SK-N-SH (cell line): ENCODE measurements around the gene ANGPTL7. TPM values are rescaled to one million over a fixed set of nuclear protein-coding genes. Genes with fewer than 3 reads are reported as not detected.

Experiments
- CTCF ChIA-PET: fragments of 300-600, 350-600 bp; formaldehyde crosslinking; extraction: SDS; loops from one replicate; lab custom pipeline; 2021; lab: Yijun Ruan, JAX
- POLR2A ChIA-PET: fragments of 350-600 bp; sonication (Branson Sonifier 250); formaldehyde crosslinking; extraction: SDS; loops from one replicate; lab custom pipeline; 2020; ENCODE audit warnings: antibody characterized with exemption, inconsistent platforms; lab: Yijun Ruan, JAX
- DNase-seq: peaks from one replicate; pipeline ENCODE4 v3.0.0; 2012
- H2AFZ ChIP-seq: fragments of 200-600 bp; sonication (generic); 2 replicates; pipeline ENCODE4 v1.8.1; 2016; ENCODE audit warnings: antibody characterized with exemption, mild to moderate bottlenecking, low read depth
- H3F3A ChIP-seq: fragments of 200-600 bp; sonication (generic); replicated peaks from 2 replicates; pipeline ENCODE3; 2016; ENCODE audit warnings: antibody characterized with exemption, mild to moderate bottlenecking; ENCODE audit not compliant: insufficient read depth
- H3K27ac ChIP-seq, 2 experiments: fragments of 200-500 bp in 1 of 2; fragments of 200-600 bp in 1 of 2; sonication (Bioruptor generic) in 1 of 2; sonication (generic), shearing (Covaris generic) in 1 of 2; 2 replicates each; pipeline versions ENCODE4 v1.5.1 to v1.6.1; 2014 to 2016; ENCODE audit warnings: low read depth in 2 of 2, inconsistent platforms in 1 of 2, low read length in 1 of 2, mild to moderate bottlenecking in 1 of 2, mixed read lengths in 1 of 2
- H3K27me3 ChIP-seq: fragments of 200-600 bp; sonication (generic), shearing (Covaris generic); 2 replicates; pipeline ENCODE4 v1.6.1; 2016; ENCODE audit warnings: mixed run types; ENCODE audit not compliant: insufficient read depth
- H3K36me3 ChIP-seq, 2 experiments: fragments of 200-500 bp in 1 of 2; fragments of 200-600 bp in 1 of 2; sonication (Bioruptor generic) in 1 of 2; sonication (generic) in 1 of 2; replicated peaks in 1 of 2; 2 replicates each; pipeline versions ENCODE3 to v1.5.1; 2014 to 2016; ENCODE audit warnings: low read length in 1 of 2, mild to moderate bottlenecking in 1 of 2; ENCODE audit not compliant: insufficient read depth in 2 of 2, control insufficient read depth in 1 of 2
- H3K4me1 ChIP-seq, 2 experiments: fragments of 200-500 bp in 1 of 2; fragments of 200-600 bp in 1 of 2; sonication (Bioruptor generic) in 1 of 2; sonication (generic), shearing (Covaris generic) in 1 of 2; 2 replicates each; pipeline versions ENCODE4 v1.5.1 to v1.6.1; 2014 to 2016; ENCODE audit warnings: low read depth in 1 of 2, low read length in 1 of 2, mixed run types in 1 of 2; ENCODE audit not compliant: insufficient read depth in 2 of 2, control insufficient read depth in 1 of 2
- H3K4me2 ChIP-seq: fragments of 200-600 bp; sonication (generic), shearing (Covaris generic); 2 replicates; pipeline ENCODE4 v1.6.1; 2017; ENCODE audit warnings: mixed run types
- H3K4me3 ChIP-seq, 2 experiments: fragments of 200-500 bp in 1 of 2; fragments of 200-600 bp in 1 of 2; sonication (Bioruptor generic) in 1 of 2; sonication (generic), shearing (Covaris generic) in 1 of 2; 2 replicates each; pipeline versions ENCODE4 v1.5.1 to v1.8.1; 2014 to 2016; ENCODE audit warnings: low read depth in 2 of 2, inconsistent platforms in 1 of 2, low read length in 1 of 2, mild to moderate bottlenecking in 1 of 2, mixed read lengths in 1 of 2, moderate library complexity in 1 of 2
- H3K79me2 ChIP-seq: fragments of 200-600 bp; sonication (generic); 2 replicates; pipeline ENCODE4 v1.8.1; 2017; ENCODE audit warnings: mild to moderate bottlenecking; ENCODE audit not compliant: insufficient read depth
- H3K9ac ChIP-seq: fragments of 200-600 bp; sonication (generic); 2 replicates; pipeline ENCODE4 v1.6.1; 2017; ENCODE audit warnings: mixed run types
- H3K9me2 ChIP-seq: fragments of 200-600 bp; sonication (generic); 2 replicates; pipeline ENCODE4 v1.6.1; 2017; ENCODE audit warnings: mixed run types
- H3K9me3 ChIP-seq: fragments of 200-600 bp; sonication (generic); 2 replicates; pipeline ENCODE4 v1.6.1; 2017; ENCODE audit warnings: mixed run types, mild to moderate bottlenecking, moderate library complexity
- H4K20me1 ChIP-seq: fragments of 200-600 bp; sonication (generic); 2 replicates; pipeline ENCODE4 v1.6.1; 2017; ENCODE audit warnings: mild to moderate bottlenecking, mixed run types; ENCODE audit not compliant: insufficient read depth
- CHD2 ChIP-seq: fragments of 150-350 bp; IDR thresholded peaks from 2 replicates; pipeline ENCODE4 v1.6.1; 2018; ENCODE audit warnings: low read length; ENCODE audit not compliant: partially characterized antibody
- ELF1 ChIP-seq: IDR thresholded peaks from 2 replicates; pipeline ENCODE4 v1.4.0; 2012
- FOSL2 ChIP-seq: IDR thresholded peaks from 2 replicates; pipeline ENCODE4 v1.4.0; 2012; ENCODE audit warnings: low read depth, mild to moderate bottlenecking, moderate library complexity, borderline replicate concordance
- GABPA ChIP-seq: IDR thresholded peaks from 2 replicates; pipeline ENCODE4 v1.4.0; 2012; ENCODE audit warnings: low read depth, mild to moderate bottlenecking
- GATA2 ChIP-seq: sonication (generic); formaldehyde crosslinking; IDR thresholded peaks from 2 replicates; pipeline ENCODE4 v1.5.0; 2020; ENCODE audit warnings: mild to moderate bottlenecking, missing genetic modification reagents
- JUND ChIP-seq: IDR thresholded peaks from 2 replicates; pipeline ENCODE4 v1.4.0; 2012
- MEF2A ChIP-seq: IDR thresholded peaks from 2 replicates; pipeline ENCODE4 v1.4.0; 2012; ENCODE audit warnings: low read depth, borderline replicate concordance
- MXI1 ChIP-seq: IDR thresholded peaks from 2 replicates; pipeline ENCODE4 v1.6.1; 2012; ENCODE audit warnings: mild to moderate bottlenecking, low read depth, low read length, improper control_type of control experiment
- NFIC ChIP-seq: IDR thresholded peaks from 2 replicates; pipeline ENCODE4 v1.4.0; 2012; ENCODE audit warnings: borderline replicate concordance
- NRF1 ChIP-seq: IDR thresholded peaks from 2 replicates; pipeline ENCODE4 v1.6.1; 2012; ENCODE audit warnings: low read depth, mild to moderate bottlenecking, low read length
- POLR2AphosphoS5 ChIP-seq: IDR thresholded peaks from 2 replicates; pipeline ENCODE4 v1.6.1; 2012; ENCODE audit warnings: low read depth, low read length
- RCOR1 ChIP-seq: fragments of 150-350 bp; IDR thresholded peaks from 2 replicates; pipeline ENCODE4 v1.6.1; 2017; ENCODE audit warnings: antibody characterized with exemption, low read length
- RFX5 ChIP-seq: IDR thresholded peaks from 2 replicates; pipeline ENCODE4 v1.6.1; 2012; ENCODE audit warnings: mild to moderate bottlenecking, improper control_type of control experiment, low read length
- RXRA ChIP-seq: IDR thresholded peaks from 2 replicates; pipeline ENCODE4 v1.4.0; 2012; ENCODE audit warnings: low read depth, mild to moderate bottlenecking, borderline replicate concordance
- SIN3A ChIP-seq: IDR thresholded peaks from 2 replicates; pipeline ENCODE4 v1.6.1; 2012; ENCODE audit warnings: low read depth, mild to moderate bottlenecking, low read length, moderate library complexity, borderline replicate concordance
- SMC3 ChIP-seq: IDR thresholded peaks from 2 replicates; pipeline ENCODE4 v1.6.1; 2012; ENCODE audit warnings: low read depth, low read length, improper control_type of control experiment
- TCF12 ChIP-seq: IDR thresholded peaks from 2 replicates; pipeline ENCODE4 v1.4.0; 2012
- YY1 ChIP-seq: IDR thresholded peaks from 2 replicates; pipeline ENCODE4 v1.4.0; 2012; ENCODE audit warnings: low read depth, mild to moderate bottlenecking
- WGBS: methylation state at CpG from one replicate; pipeline ENCODE4 v1.1.6; 2017; ENCODE audit warnings: low lambda C conversion rate; 5-methylcytosine and 5-hydroxymethylcytosine counted together
- polyA plus RNA-seq, 3 experiments: library from polyadenylated mRNA; depleted of rRNA; stranded (reverse); fragments of >200 nt; gene quantifications; 2 replicates each; pipeline ENCODE4 v1.2.3, GENCODE V29; 2012
- TF ChIP-seq, protein P1 (sequence below): fragments of 200-600 bp; sonication (generic); IDR thresholded peaks from 2 replicates; pipeline ENCODE4 v1.6.1; 2017; ENCODE audit warnings: antibody characterized with exemption, mild to moderate bottlenecking, moderate library complexity
- TF ChIP-seq, protein P2 (sequence below): fragments of 150-350 bp; IDR thresholded peaks from 2 replicates; pipeline ENCODE4 v1.6.1; 2017; ENCODE audit warnings: antibody characterized with exemption, low read length, low read depth, borderline replicate concordance
- TF ChIP-seq, protein P3 (sequence below): IDR thresholded peaks from 2 replicates; pipeline ENCODE4 v1.6.1; 2012; ENCODE audit warnings: mild to moderate bottlenecking, low read depth, low read length, moderate library complexity
- TF ChIP-seq, protein P4 (sequence below): IDR thresholded peaks from 2 replicates; pipeline ENCODE4 v1.4.0; 2012; ENCODE audit warnings: low read depth
- TF ChIP-seq, protein P5 (sequence below): IDR thresholded peaks from 2 replicates; pipeline ENCODE4 v1.4.0; 2012; ENCODE audit warnings: low read depth, borderline replicate concordance
- TF ChIP-seq, protein P6 (sequence below): IDR thresholded peaks from 2 replicates; pipeline ENCODE4; 2012
- TF ChIP-seq, protein P7 (sequence below): fragments of 150-350 bp; IDR thresholded peaks from 2 replicates; pipeline ENCODE4 v1.6.1; 2016; ENCODE audit warnings: mild to moderate bottlenecking, low read depth, low read length

Gene ANGPTL7
- polyA plus RNA-seq, 1 of the 3 experiments (the other 2 are of a cell fraction) = 0.08 TPM

DNA sequence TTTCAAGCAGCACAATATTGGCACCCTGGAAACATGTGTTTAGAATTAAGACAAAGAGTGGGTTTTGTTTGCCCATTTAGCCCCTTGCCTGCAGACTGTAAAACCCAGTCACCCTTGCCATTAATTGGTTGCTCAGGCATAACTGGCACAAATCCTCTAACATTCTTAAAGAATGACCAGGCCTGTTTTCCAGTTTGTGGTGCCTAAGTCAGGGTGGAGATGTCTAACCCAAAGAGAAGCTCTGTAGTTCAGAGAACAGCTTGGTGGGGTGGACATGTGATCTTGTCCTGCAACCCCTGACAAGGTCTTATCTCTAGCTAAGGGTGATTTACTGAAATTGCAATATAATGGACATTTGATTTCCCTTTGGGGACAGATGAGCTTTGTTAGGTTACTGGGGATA is 8.8 kb upstream of the ANGPTL7 start (continued):
- TF ChIP-seq, protein P1, sequence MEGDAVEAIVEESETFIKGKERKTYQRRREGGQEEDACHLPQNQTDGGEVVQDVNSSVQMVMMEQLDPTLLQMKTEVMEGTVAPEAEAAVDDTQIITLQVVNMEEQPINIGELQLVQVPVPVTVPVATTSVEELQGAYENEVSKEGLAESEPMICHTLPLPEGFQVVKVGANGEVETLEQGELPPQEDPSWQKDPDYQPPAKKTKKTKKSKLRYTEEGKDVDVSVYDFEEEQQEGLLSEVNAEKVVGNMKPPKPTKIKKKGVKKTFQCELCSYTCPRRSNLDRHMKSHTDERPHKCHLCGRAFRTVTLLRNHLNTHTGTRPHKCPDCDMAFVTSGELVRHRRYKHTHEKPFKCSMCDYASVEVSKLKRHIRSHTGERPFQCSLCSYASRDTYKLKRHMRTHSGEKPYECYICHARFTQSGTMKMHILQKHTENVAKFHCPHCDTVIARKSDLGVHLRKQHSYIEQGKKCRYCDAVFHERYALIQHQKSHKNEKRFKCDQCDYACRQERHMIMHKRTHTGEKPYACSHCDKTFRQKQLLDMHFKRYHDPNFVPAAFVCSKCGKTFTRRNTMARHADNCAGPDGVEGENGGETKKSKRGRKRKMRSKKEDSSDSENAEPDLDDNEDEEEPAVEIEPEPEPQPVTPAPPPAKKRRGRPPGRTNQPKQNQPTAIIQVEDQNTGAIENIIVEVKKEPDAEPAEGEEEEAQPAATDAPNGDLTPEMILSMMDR = no peak
- TF ChIP-seq, protein P2, sequence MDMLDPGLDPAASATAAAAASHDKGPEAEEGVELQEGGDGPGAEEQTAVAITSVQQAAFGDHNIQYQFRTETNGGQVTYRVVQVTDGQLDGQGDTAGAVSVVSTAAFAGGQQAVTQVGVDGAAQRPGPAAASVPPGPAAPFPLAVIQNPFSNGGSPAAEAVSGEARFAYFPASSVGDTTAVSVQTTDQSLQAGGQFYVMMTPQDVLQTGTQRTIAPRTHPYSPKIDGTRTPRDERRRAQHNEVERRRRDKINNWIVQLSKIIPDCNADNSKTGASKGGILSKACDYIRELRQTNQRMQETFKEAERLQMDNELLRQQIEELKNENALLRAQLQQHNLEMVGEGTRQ = peak; percentile 19; the same call in 1 of the 2 replicates
- TF ChIP-seq NRF1 (no peak), MXI1 (peak; percentile 63), RFX5 (0 out of 2 replicates have a peak, but pooled peaks have one; percentile 39), YY1 (no peak), GATA2 (CRISPR knock-in tag) (peak; percentile 91), FOSL2 (peak; percentile 73; the same call in 1 of the 2 replicates), MEF2A (no peak), TCF12 (peak; percentile 95), GABPA (no peak), CHD2 (peak; percentile 48), JUND (peak; percentile 81), SIN3A (no peak)
- TF ChIP-seq, protein P3, sequence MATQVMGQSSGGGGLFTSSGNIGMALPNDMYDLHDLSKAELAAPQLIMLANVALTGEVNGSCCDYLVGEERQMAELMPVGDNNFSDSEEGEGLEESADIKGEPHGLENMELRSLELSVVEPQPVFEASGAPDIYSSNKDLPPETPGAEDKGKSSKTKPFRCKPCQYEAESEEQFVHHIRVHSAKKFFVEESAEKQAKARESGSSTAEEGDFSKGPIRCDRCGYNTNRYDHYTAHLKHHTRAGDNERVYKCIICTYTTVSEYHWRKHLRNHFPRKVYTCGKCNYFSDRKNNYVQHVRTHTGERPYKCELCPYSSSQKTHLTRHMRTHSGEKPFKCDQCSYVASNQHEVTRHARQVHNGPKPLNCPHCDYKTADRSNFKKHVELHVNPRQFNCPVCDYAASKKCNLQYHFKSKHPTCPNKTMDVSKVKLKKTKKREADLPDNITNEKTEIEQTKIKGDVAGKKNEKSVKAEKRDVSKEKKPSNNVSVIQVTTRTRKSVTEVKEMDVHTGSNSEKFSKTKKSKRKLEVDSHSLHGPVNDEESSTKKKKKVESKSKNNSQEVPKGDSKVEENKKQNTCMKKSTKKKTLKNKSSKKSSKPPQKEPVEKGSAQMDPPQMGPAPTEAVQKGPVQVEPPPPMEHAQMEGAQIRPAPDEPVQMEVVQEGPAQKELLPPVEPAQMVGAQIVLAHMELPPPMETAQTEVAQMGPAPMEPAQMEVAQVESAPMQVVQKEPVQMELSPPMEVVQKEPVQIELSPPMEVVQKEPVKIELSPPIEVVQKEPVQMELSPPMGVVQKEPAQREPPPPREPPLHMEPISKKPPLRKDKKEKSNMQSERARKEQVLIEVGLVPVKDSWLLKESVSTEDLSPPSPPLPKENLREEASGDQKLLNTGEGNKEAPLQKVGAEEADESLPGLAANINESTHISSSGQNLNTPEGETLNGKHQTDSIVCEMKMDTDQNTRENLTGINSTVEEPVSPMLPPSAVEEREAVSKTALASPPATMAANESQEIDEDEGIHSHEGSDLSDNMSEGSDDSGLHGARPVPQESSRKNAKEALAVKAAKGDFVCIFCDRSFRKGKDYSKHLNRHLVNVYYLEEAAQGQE = no peak
- TF ChIP-seq, protein P4, sequence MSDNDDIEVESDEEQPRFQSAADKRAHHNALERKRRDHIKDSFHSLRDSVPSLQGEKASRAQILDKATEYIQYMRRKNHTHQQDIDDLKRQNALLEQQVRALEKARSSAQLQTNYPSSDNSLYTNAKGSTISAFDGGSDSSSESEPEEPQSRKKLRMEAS = no peak

DNA sequence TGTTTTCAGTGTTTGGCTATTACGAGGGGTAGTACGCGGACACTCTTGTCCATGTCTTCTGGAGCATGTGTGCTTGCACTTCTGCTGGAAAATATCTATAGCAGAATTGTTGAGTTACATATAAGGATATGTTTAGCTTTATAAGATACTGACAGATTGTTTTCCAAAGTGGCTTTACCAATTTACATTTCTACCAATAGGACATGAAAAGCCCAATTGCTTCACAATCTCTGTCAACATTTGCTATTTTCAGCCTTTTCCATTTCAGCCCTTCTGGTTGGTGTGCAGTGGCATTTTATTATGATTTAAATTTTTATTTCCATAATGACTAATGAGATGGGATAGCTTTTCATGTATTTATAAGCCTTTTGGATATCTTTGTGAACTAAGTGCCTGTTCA is 6.3 kb upstream of the ANGPTL7 start:
- no peaks in the 10 kb centered on the region for H3K79me2 ChIP-seq
- WGBS = 96% methylated on average over 3 of the region's 3 CpGs
- POLR2A ChIA-PET = no interaction called here
- H3F3A ChIP-seq = peaks cover 35% of the 10 kb centered on the region
- H3K9me3 ChIP-seq = no peaks in the 10 kb centered on the region
- H3K4me1 ChIP-seq = peaks cover 27% of the 10 kb centered on the region in 2 experiments
- H3K4me2 ChIP-seq = no peak overlapping the region
- no peak overlapping the region for H2AFZ ChIP-seq
- H4K20me1 ChIP-seq = no peaks in the 10 kb centered on the region
- H3K27me3 ChIP-seq = no peaks in the 10 kb centered on the region
- H3K9me2 ChIP-seq = no peaks in the 10 kb centered on the region
- no peak overlapping the region for H3K4me3 ChIP-seq
- no peak for DNase-seq
- H3K36me3 ChIP-seq = peaks cover 10 to 24% of the 10 kb centered on the region in 2 experiments
- no peak overlapping the region for H3K27ac ChIP-seq
- CTCF ChIA-PET = interaction anchor here (0.7 to 2.9 kb wide), 4 partner anchors 9 to 145 kb away, joined by 3 to 11 read pairs (median 3); no protein-coding TSS in a partner anchor
- no peak overlapping the region for H3K9ac ChIP-seq
- TF ChIP-seq GABPA (no peak), RCOR1 (no peak), ELF1 (no peak), NFIC (no peak), SMC3 (no peak), RXRA (no peak), POLR2AphosphoS5 (no peak), GATA2 (CRISPR knock-in tag) (no peak)
- TF ChIP-seq, protein P5, sequence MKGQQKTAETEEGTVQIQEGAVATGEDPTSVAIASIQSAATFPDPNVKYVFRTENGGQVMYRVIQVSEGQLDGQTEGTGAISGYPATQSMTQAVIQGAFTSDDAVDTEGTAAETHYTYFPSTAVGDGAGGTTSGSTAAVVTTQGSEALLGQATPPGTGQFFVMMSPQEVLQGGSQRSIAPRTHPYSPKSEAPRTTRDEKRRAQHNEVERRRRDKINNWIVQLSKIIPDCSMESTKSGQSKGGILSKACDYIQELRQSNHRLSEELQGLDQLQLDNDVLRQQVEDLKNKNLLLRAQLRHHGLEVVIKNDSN = no peak
- TF ChIP-seq, protein P6, sequence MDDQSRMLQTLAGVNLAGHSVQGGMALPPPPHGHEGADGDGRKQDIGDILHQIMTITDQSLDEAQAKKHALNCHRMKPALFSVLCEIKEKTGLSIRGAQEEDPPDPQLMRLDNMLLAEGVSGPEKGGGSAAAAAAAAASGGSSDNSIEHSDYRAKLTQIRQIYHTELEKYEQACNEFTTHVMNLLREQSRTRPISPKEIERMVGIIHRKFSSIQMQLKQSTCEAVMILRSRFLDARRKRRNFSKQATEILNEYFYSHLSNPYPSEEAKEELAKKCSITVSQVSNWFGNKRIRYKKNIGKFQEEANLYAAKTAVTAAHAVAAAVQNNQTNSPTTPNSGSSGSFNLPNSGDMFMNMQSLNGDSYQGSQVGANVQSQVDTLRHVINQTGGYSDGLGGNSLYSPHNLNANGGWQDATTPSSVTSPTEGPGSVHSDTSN = no peak
- TF ChIP-seq, protein P7, sequence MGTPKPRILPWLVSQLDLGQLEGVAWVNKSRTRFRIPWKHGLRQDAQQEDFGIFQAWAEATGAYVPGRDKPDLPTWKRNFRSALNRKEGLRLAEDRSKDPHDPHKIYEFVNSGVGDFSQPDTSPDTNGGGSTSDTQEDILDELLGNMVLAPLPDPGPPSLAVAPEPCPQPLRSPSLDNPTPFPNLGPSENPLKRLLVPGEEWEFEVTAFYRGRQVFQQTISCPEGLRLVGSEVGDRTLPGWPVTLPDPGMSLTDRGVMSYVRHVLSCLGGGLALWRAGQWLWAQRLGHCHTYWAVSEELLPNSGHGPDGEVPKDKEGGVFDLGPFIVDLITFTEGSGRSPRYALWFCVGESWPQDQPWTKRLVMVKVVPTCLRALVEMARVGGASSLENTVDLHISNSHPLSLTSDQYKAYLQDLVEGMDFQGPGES = no peak
